Stimulated activated CD8-positive, alpha-beta memory T cell treated with anti-CD3 and anti-CD28 coated beads, Interleukin-7, amount 100 ng/mL, for 1 hour (primary cell): ENCODE measurements around the gene CAMTA1.

Experiments
- DNase-seq, 2 donors: peaks; one replicate each; pipeline ENCODE4 v3.0.0-alpha.2; 2020; ENCODE audit warnings: low read depth in 2 of 2

The CAMTA1 gene

DNA sequence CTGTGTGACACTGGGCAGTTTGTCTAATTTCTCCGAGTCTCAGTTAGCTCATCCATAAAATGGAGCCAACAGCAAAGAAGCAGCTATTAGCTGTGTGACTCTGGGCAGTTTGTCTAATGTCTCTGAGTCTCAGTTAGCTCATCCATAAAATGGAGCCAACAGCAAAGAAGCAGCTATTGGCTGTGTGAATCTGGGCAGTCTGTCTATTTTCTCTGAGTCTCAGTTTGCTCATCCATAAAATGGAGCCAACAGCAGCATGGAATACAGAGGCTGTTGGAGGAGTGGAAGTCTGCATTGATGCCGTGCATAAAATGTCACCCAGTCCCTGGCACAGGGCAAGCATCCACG is 688.9 kb downstream of the CAMTA1 start:
- no peak for DNase-seq

DNA sequence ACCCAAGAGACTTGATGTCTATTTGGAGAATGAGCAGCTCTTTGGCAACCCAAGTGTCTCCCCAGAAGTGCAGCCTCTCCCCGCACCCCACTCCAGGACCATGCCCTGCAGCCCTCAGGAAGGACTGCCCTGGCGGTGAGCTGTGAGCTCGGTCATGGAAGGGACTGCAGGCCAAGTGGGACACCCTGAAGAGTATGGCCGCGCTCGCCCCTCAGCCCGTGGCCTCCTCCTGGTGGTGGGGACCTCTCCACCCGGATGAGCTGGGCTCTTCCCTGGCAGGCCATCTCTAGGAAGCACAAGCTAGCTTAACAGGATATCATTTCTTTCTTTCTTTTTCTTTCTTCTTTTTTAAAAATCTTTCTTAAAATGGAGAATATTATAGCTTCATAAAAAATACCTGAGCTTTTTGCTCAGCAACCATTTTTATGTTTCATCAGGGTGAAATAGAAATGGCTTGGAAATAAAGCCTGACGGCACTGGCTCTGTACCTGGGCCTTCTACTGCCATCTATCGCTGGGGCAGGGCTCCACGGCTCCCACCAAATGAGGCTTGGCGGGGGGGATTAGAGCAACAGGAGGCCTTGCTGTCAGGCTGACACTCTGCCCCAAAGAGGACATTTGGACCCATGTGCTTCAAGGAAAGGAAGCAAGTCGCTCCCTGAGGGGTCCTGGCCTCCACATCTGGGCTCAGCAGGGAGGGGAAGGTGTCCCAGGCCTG is 689.7 kb downstream of the CAMTA1 start:
- DNase-seq: no peak

DNA sequence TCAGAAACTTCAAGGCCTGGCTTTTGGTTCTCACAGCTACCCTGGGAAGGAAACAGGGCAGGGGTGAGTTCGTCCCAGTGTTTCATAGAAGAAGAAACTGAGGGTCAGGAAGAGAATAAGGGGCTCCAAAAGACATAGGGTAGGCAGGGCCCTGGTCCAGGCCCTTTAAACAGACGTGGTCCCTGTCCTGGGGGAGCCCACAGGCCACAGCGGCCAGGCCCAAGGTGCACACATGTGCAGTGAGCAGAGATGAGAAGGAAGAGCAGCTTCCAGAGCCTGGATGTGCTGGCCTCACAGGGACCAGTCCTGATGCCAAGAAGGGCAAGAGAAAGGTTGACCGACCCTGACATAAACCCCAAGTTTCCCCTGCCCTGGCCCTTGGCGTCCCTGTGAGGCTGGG is 690.4 kb downstream of the CAMTA1 start:
- DNase-seq: no peak

DNA sequence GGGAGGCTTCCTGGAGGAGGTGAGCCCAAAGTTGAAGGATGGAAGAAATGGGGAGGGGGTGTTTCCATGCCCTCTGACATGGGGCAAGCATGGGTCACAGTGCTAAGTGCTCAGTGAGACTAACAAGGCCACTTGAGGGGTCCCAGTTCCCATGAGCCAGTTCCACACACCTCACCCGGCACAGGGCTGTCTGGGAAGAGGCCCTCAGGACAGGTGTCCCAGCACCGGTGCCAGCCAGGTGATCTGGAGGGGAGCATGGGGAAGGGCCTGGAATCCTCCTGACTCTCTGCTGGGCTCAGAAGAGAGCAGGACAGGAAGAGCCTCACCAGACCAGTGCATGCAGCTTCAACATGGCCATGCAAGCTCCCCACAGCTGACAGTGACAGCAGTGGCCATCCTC is 691.1 kb downstream of the CAMTA1 start:
- DNase-seq: no peak

DNA sequence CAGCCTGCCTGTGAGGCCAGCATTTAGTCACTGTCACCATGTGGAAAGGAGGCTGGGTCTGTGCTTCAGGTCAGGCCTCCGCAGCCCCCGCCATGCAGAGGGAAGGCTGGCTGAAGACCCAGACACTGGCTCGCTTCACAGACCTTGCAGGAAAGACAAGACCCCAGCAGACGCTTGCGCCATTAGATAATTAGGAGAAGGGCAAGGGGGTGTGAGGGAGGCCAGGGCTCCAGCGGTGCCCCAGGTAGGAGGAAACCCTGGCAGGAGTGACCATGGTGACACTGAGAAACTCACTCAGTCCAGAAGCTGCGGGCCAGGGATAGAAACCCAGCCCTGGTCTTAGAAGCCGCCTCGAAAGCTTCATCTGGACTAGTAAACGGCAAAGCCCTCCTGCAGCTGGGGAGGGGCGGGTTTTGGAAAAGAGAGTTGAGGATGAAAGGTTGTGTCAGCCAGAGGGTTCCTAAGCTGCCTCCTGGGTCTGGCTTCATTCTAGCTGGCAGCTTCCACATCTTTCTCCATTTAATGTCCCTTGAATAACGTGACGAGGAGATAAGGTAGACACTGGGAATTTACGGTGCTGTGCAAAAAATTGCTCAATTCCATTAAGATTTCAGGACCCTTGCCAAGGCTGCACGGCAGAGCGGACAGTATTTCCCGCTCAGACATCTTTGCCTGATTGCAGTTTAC is 691.8 kb downstream of the CAMTA1 start:
- no peak for DNase-seq

DNA sequence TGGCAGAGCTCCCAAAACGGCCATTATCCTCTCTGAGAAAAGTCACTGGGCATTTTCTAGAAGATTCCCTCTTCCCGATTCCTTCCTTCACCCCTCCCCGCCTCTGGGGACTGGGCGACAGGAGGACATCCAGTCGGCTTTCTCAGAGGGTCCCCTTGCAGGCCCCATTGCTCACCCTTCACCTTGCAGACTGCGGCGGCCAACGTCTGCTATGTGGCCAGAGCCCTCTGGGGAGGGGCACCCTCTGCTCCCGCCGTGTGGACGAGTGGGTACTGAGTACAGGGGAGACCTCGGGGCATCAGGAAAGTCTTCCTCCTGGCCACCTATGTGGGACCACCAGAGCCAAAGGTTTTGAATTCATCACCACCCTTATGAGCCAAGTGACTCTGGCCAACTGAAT is 692.3 kb downstream of the CAMTA1 start:
- DNase-seq: no peak

DNA sequence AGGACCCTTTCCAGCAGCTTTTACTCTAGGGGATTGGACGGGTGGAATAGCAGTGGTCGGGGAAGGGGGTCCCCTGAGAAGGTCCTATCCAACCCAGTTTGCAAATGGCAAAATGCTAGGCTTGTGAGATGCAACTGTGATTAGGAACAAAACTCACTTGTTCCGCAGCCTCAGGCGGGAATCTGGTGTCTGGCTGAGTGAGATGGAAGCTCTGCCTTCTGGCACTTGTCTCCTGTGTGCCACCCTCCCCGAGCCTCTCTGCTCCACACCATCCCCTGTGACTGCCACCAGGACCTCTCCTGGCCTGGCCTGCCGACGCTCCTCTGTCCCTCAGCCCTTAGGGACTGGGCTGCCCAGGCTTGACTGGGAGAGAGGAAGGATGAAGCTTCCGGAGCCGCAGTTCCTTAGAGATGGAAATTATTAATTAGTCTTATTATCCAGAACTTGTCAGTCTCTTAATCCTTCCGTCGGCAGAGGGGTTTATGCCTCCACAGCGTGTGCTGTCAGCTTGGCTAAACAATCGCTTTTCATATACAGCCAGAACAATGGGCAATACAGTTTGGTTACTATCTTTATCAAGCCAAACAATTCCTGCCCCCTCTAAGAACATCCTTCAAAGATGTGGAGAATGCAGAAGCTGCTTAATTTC is 693.0 kb downstream of the CAMTA1 start:
- DNase-seq: no peak

DNA sequence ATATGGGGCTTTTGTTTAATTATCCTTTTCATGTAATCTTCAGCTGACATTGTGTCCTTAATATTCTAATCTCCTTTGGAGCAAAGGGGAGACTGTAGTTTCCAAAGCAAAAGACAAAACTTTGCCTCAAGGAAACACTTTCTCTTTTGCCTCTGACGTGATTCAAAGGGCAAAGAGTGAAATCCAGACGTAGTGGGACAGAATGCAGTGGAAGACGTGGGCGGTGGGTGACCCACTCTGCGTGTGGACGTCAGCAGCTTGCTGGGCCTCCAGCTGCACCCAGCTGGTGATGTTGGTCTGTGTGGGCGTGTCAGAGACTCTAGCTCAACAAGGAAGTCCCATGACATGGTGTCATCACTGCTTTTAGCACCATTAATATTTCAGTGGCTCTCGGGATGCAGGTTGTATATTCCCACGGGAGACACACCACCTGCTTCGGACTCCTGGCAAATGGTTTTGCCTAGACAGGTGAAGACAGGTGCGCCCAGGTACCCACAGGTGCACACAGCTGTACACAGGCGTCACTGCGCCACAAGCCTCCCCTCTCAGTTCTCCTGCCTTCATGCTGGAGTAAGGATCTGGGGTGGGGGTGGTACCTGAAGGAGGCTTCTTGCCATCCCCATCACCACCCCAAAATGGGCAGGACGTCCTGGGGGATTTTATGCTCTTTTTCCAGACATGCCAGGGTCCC is 693.7 kb downstream of the CAMTA1 start:
- no peak for DNase-seq

DNA sequence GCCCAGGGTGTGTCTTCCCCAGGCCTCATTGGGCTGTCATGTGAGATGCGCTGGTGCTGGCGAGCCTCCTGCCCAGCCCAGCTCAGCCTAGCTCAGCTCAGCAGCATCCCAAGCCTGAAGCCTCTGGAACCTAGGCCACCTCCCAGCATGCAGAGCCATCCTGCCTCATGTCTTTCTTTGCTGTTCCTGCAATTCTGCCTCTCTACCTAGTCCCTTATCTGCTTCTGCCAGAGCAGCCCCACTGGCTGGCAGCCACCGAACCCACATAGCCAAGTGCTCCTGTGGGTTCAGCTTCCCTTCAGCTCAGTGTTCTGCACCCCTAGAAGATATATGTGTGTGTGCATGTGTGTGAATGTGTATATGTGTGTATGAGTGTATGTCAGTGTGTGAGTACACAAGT is 694.3 kb downstream of the CAMTA1 start:
- no peak for DNase-seq

DNA sequence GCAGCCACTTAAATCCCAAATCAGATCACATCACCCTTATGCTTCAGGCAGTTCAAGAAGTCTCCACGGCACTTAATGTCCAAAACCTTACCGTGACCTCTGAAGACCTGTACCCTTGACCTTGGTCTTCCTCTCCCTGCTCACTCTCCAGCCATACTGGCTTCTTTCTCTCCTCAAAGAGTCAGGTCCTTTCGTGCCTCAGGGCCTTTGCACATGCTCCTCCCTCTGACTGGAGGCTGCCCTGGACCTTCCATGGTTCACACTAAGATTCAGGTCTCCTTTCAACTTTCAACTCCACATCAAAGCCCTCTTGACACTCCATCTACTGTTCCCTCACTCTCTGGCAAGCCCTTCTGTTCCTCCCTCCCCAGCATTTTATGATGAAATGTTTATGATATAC is 695.9 kb downstream of the CAMTA1 start:
- DNase-seq: no peak

DNA sequence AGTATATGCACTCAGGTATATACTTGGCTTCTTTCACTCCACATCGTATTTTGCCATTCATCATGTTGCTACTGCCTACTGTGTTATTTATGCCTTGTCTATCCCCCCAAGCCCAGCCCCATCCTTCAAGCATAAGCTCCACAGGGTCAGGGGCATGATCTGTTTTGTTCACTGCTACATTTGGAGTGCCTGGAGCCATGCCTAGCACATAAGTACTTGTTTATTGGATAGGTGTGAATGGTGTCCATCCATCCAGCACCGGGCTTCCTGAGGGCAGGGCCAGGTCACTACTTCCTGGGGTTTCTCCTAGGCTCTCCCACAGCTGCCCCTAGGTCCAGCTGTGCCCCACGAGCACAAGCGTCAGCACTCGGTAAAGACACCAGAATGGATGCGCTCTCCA is 696.8 kb downstream of the CAMTA1 start:
- no peak for DNase-seq

DNA sequence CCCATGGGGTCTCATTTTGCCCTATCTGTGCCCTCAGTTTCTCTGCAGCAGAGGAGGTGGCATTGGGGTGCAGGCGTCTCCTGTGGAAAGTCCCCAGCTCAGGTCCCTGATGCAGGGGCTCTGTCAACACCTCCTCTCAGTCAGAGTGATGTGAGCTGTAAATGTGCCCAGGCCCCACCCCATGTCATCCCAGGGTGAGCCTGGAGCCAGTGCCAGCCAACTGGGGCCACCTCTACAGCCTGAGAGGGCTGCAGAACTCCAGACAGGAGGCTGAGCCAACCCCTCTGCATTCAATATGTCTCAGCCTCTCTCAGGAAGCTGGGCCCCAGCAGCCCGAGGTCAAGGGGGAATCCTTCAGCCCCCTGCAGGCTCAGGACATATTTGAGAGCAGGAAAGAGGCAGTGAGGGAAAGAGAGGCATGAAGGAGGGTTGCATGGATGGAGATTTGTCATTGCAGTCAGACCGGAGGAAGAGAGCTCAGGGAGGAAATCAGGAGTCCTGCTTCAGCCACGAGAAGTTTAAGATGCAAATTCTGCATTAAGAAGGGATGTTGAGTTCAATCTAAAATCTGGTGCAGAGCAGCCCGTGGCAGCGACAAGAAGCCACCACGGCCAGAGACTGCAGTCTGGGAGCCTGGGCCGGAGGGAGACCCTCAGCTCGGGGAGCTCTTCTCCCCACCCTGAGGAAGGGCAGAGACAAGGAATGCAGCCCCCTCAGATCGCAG is 697.7 kb downstream of the CAMTA1 start:
- no peak for DNase-seq

DNA sequence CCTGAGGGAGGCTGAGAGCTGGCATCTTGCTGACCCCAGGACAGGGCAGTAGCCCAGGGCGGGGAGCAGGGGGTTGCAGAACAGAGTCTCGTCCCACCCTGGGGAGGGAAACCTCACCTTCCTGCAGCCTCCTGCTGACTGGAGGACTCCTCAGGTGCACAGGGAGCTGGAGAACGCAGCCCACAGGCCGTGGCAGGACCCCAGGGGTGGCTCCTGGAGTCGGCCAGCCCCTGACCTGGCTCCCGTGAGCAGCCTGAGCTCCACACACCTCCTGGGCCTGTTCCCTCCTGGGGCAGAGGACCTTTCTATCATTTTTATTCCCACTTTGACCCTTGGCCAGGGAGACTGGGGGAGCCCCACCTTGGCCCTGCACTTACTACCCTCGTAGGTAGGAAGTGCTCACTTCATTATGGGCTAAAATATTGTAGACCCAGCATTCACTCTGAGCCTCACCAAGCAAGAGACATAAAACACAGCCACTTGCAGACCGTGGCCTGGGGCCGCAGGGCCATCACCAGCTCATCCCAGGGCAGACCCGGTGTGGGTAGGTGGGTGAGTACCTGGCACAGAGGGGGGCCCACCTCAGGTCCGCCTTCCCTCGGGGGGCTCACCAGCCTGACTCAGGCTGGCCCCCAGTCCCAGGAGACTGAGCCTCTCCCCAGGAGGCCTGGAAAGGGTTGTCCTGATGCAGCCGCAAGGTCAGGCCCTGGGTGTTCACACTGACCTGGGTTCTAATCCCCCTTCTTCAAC is 698.6 kb downstream of the CAMTA1 start:
- no peak for DNase-seq

DNA sequence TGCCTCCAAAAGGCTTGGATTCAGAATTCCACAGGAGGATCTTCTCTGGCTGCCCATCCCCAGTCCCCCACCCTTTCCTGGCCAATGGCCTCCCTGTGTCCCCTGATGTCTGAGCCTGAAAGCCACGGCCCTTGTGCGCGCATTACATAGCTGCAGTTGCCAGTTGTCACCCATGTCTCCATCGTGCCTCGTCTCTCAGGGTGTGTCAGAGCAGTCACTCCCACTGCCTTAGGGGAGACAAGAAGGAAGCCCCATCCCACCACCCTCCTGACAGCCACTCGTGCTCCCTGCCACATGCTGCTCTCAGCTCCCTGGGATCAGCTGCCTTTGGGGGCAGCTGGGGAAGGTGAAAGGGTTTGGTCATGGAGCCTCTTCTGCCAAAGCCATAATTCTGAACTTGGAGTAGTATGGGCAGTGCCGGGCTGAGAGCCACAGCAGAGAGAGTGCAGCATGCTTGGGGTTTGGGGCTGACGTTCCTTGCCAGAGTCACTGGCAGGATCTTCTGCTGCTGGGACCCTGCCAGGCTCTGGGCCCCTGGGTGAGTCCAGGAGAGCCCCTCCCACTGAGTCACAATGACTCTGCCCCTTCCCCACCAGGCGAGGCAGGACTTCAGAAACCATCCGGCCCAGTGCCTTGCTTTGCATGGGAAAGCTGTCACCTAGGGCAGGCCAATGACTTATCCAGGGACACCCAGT is 700.0 kb downstream of the CAMTA1 start:
- no peak for DNase-seq

DNA sequence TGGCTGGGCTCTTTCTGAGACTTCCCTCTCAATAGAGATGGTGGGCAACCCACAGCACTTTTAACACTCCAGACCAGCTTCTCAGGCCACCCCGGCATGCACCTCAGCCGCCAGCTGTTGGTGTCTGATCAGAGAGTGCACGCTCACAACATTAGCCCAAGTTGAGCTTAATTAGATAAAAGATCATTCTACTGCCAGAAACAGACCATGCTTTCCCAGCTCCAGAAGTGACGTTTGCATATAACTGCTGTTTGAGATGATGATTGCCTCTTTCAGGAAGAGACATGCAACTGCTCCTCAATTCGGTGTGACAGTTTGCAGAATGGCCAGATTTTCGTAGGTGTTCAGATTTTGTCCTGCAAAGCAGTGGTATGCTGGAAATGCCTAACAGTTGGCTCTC is 700.6 kb downstream of the CAMTA1 start:
- no peak for DNase-seq

DNA sequence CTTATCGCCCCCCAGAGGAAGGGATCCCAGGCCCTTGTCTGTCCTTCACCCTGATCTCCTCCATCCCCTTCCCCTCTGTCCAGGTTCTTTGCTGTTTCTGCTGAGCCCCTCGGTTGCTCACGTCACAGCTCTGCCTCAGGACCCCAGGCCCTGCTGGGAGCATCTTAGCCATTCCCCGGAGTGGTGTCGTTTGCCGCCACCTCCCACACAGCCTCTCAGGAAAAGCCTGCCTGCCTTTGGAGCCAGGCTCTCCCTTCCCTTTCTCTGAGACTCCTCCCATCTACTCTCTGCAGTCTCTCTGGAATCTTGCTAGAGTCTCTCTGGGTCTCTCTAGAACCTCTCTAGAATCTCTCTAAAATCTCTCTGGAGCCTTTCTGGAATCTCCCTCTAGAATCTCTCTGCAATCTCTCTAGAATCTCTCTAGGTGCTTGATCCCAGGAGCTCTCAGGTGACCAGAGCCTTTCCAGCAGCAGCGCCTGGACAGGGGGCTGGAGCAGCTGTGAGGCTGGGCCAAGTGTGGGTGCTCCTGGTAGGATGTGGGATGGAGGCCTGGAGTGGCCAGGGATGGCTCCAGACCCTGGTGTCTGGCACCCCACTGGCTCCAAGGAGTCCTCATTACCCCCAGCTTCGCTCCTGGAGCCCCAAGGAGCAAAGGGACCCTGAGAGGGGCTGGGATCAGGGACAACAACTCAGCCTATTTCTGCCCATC is 702.7 kb downstream of the CAMTA1 start:
- DNase-seq: no peak

DNA sequence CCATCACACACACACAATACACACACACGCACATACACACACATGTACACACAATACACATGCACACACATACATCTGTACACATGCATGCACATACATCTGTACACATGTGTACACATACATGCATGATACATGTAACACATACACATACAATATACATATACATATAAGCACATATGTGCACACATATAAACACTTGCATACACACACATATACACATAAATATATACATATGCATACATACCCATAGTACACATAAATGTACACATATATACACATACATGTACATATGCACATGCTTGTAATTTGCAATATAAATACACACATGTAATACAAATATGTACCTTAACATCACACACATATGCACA is 703.2 kb downstream of the CAMTA1 start:
- no peak for DNase-seq

DNA sequence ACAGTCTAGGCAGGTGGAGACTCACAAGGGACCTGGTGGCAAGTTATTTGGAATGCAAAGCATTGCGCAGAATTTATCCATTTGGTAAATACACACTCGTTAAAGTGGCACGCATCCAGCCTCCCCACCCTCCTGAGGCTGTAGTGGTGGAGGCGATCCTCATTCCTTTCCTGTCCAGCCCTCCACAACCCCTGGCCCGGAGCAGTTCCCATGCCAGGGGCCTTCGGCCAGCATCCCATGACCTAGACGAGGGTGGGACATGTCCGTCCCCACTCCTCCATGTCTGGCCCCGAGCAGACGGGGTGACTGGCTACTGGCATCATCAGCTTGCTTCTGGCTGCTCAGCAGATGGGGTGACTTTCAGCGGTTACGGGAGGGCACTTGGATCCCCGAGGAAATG is 704.3 kb downstream of the CAMTA1 start:
- no peak for DNase-seq

DNA sequence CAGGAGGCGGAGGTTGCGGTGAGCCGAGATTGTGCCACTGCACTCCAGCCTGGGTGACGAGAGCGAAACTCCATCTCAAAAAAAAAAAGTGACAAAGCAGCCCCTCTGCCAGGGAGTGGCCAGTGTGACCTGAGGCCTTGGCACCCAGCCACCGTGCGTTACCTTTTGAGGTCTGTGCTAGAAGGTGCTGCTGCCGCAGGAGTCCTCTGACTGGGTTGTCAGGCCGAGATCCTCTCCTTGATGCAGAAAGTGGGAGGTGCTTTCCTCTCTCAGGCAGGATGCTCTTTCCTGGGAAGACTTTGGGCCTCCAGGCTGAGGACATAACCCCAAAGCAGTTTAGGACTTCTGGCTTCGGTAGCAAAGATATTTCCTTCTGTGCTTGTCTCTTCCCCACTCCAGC is 705.3 kb downstream of the CAMTA1 start:
- no peak for DNase-seq
